GM15510 (cell line): ENCODE data around the gene DOCK4.

Source experiments
- POLR2A ChIP-seq: IDR thresholded peaks from 3 replicates; pipeline ENCODE4 v1.6.1; 2011; ENCODE audit warnings: borderline replicate concordance; ENCODE audit not compliant: insufficient read length; ENCODE audit errors: extremely low read depth

DOCK4 gene

GRCh38 chr7:111730057-111730456, 476.1 kb downstream of the DOCK4 start:
- no peak for TF ChIP-seq POLR2A

GRCh38 chr7:111729483-111729882, 476.7 kb downstream of the DOCK4 start:
- no peak for TF ChIP-seq POLR2A

GRCh38 chr7:111728635-111728995, 477.6 kb downstream of the DOCK4 start:
- no peak for TF ChIP-seq POLR2A

DNA sequence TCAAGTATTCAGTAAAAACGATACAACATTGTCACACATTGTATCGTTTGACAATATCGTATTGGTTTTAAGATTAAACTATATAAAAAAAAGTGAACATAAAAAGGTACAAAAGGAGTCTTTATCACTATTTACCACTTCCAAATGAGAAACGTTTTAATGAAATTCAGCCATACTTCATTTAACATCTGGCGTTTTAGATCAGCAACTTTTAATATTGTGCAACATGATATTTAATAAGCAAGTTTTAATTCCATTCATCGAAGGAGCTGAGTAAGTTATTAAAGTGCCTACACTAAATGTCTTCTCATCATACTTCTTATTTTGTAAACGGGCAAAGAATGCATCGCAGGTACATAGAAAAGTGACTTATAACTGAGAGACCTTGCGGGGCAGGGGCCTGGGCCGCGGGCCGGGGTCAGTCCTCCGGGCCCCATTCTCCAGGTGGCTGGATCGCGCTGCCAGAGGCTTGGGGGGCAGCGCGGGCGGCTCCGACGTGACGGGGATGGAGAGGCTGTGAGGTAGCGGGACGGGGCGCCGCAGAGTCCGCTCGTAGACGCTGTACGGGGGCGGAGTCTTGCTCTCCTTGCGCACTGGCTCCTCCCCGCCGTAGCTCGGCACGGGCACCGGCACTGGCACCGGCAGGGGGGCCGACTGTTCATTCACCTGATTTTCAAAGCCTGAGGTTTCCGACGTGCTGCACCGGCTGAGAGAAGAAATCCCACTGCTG, 478.1 kb downstream of the DOCK4 start:
- no peak for TF ChIP-seq POLR2A

DNA sequence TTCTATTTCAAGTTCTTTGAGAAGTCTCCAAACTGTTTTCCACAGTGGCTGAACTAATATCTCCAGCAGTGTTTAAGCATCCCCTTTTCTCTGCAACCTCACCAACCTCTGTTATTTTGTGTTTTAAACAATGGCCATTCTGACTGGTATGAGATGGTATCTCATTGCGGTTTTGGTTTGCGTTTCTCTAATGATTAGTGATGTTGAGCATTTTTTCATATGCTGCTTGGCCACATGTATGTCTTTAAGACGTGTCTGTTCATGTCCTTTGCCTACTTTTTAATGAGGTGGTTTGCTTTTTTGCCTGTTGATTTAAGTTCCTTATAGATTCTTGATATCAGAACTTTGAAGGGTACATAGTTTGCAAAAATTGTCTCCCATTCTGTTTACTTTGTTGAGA, 487.3 kb downstream of the DOCK4 start:
- TF ChIP-seq POLR2A, result no peak

DNA sequence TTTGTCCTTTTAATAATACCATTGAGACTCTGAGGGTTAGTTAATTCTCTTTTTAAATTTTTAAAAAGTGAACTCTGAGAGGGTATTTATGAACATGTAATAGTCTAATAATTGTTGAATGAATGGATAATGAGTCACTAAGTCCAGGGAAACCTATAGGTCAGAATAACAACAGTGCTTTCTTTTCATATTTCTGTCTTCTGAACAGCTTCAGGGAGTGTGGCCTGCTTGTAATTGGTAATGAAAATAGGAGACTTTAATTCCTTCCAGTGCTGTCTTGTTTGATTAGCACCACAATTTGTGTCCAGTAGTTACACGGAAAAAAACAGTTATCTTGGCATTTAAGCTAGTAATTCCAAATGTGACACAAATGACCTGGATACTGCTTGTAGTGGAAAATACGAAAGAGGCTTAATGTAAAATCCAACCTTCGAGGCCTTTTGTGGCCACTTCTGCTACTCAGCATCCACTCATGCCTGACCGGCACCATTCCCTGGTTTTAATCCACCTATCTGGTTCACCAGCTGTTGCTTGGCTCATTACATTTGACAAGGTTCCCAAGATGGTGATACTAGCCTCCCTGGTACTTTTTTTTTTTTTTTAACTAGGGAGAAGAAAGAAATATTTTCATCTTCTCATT, 494.7 kb downstream of the DOCK4 start:
- no peak for TF ChIP-seq POLR2A

GRCh38 chr7:111710839-111711380, 495.3 kb downstream of the DOCK4 start:
- TF ChIP-seq POLR2A, result no peak

- TF ChIP-seq POLR2A, result no peak
Observed at GRCh38 chr7:111708072-111708471, 498.1 kb downstream of the DOCK4 start.

- TF ChIP-seq POLR2A, result no peak
Observed at GRCh38 chr7:111705807-111706206, 500.4 kb downstream of the DOCK4 start.

GRCh38 chr7:111697771-111698170, 508.4 kb downstream of the DOCK4 start:
- no peak for TF ChIP-seq POLR2A

GRCh38 chr7:111694376-111694775, 511.8 kb downstream of the DOCK4 start:
- TF ChIP-seq POLR2A, result no peak

DNA sequence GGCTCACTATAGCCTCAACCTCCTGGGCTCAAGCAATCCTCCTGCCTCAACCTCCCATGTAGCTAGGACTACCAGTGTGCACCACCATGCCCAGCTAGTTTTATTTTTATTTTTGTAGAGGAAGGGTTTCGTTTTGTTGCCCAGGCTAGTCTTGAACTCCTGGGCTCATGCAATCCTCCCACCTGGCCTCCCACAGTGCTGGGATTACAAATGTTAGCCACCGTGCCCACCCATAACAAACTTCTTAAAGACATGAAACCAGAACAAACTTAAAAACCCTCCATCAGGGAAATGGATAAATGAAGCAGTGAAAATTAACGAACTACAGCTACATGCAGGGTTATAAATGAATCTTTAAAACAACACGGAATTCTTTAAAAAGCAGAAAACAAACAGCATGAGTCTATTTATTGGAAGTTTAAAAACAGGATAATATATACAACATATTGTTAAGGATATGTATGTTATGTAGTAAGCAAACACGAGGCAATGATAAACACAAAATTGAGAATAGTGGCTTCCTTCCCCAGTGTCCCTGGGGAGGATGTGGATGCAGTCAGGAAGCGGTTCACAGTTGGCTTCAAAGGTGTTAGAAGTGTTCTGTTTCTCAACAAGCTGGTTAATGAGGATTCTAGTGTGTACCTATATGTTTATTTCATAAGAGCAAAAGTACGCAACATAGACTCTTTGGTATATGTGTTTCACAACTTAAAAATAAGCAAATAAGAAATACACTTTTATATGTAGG, 515.7 kb downstream of the DOCK4 start:
- no peak for TF ChIP-seq POLR2A

DNA sequence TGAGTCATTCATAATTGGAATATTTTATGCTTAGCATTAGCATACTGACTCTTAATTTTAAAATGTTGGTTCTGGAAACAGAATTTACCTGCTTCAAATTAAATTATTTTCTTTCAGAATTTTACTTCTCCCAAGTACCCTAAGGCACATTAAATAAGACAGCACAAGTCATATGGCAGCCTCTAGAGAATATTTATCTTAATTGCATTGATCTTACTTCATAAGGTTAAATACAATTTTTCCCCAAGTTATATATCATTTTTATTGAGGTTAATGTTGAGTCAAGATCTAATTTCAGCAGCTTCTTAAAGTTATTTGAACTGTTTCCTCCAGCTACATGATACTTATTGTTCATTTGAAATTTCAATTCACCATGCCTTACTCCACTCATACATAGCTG, 520.9 kb downstream of the DOCK4 start:
- no peak for TF ChIP-seq POLR2A

GRCh38 chr7:111682588-111683340, 523.4 kb downstream of the DOCK4 start:
- no peak for TF ChIP-seq POLR2A

DNA sequence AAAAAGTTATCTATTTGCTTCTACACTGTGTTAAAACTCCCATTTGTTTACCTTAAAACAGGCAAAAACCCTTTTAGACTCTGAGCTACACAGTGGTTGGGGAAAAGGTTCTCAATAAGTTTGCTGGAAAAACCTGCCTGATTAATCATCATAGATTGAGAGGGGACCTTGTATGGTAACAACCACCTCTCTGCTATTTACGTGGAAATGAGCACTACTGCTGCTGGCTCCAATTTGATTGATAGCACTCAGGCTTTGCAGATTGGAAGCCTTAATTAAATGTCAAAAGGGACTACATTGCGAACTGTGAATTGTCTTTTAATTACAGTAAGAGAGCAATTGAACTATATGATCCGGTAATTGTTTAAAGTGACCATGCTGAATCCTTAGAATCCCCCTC, 525.0 kb downstream of the DOCK4 start:
- no peak for TF ChIP-seq POLR2A

DNA sequence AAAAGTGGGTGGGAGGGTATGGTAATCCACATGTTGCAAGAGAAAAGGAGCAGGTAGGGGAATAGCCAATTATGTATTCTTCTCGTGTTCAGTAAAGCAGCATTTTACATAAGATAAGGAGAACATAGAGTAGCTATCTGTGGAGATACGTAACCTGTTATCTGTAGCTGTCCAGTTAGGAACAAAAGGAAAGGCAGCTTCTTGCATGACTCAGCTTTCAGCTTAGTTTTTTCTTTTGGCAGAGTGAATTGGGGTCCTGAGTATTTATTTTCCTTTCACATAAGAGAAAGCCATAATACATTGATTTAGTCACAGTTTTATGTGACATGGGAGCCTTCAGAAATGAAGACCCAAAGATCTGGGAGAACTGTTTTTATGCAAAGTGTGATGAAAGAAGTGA, 527.2 kb downstream of the DOCK4 start:
- TF ChIP-seq POLR2A, result no peak

GRCh38 chr7:111678281-111678680, 527.9 kb downstream of the DOCK4 start:
- TF ChIP-seq POLR2A, result no peak
